HG02870 (cell line): ENCODE results near the gene TMTC1.

Source experiments
- ATAC-seq: cut with Tn5 transposase; IDR thresholded peaks from one replicate; pipeline ENCODE4 v1.9.1; 2021; ENCODE audit warnings: mild to moderate bottlenecking, moderate library complexity; ENCODE audit not compliant: unreplicated experiment

The TMTC1 gene

DNA sequence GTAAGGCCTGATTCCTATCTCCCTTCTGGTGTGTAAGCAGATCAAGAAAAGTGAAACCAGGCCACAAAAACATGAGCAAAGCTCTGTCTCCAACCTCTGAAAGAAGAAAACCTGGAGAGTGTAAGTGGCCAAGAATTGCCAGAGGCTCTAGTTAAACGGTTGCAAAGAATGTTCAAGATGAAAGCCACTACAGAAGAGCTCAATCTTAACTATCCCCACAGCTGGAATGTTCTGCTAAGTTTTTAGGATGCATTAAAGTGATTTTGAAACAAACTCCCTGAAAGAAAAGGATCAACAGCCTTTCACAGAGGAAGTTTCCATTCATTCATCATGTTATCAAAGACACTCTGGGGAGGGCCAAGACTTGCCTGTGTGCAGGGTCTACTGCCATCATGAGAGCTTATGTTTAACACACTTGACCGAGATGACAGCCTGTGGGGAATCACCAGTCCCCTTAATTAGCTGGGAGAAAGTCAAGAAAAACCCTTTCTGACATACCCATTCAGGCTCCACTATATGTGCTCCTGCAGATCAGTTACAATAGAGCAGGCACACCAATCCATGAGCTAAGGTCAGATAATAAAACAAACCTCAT, 158.3 kb downstream of the TMTC1 start:
- no peak for ATAC-seq

DNA sequence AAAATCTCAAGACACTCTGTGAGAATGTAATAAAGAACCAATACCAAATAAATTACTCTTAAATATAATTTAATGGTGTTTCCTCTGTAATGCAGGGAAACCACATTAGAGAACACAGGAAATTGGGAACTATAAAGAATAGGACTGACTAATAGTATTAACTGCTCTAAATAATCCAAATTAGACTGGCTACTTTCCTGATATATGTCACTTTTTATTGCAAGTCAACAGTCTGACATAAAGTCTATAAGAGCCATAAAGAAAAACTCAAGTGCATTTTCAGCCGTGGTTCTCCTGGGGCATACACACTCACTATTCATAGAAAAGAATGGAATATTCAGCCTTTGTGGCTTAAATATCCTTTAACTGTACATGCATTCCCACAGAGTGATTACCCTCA, 161.5 kb downstream of the TMTC1 start:
- ATAC-seq = no peak

GRCh38 chr12:29620030-29620429, 163.7 kb downstream of the TMTC1 start:
- ATAC-seq = no peak

DNA sequence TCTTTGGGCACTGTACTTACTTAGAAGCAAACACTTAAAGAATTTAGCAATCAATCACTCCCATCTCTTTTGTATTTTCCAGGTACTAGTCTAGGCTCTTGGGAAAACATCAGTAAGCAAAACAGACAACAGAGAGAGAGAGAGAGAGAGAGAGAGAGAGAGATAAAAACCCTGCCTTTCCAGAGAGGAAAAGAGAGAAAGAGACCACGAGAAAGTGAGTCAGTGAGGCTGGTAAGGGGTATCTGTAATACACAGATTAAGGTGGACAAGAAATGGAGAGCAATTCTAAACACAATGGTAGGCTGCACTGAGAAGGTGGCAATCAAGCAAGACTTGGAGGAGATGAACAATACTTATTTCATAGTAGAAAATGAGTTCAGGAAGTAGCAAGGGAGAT, 166.3 kb downstream of the TMTC1 start:
- no peak for ATAC-seq

GRCh38 chr12:29616664-29617406, 166.9 kb downstream of the TMTC1 start:
- no peak for ATAC-seq

GRCh38 chr12:29614694-29615325, 168.9 kb downstream of the TMTC1 start:
- ATAC-seq = no peak

DNA sequence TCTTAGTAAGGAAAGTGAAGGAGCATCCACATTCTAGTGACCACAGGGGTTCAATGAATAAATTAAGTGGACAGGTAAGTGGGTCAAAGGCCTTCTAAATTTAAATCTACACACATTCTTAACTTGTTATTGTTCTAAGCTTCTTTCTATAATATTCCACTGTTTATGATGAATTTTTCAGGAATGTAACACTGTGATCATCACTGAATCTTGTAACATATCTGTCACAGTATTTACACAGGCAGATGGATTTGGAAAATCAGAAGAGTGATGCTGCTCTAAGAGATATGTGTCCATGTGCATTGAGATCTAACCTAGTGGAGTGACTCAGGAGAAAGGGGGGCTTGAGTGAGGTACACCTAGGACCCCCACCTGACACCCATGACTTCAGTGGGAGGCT, 170.8 kb downstream of the TMTC1 start:
- no peak for ATAC-seq

DNA sequence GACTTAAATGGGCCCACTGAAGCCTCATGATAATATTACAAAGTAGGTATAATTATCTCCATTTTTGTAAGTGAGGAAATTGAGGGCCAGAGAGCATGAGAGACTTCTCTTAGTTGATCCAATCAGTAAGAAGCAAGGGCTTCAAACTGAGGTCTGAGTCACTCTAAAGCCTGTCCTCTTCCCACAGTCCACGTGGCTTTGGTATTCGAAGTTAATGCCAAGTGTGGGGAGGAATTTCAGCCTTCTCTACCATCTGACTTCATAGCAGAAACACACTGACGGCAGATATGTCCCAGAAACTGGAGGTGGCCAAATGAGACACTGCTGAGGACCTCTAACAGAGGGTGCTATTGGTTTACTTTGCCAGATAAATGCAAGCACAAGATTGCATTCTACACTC, 171.8 kb downstream of the TMTC1 start:
- no peak for ATAC-seq

DNA sequence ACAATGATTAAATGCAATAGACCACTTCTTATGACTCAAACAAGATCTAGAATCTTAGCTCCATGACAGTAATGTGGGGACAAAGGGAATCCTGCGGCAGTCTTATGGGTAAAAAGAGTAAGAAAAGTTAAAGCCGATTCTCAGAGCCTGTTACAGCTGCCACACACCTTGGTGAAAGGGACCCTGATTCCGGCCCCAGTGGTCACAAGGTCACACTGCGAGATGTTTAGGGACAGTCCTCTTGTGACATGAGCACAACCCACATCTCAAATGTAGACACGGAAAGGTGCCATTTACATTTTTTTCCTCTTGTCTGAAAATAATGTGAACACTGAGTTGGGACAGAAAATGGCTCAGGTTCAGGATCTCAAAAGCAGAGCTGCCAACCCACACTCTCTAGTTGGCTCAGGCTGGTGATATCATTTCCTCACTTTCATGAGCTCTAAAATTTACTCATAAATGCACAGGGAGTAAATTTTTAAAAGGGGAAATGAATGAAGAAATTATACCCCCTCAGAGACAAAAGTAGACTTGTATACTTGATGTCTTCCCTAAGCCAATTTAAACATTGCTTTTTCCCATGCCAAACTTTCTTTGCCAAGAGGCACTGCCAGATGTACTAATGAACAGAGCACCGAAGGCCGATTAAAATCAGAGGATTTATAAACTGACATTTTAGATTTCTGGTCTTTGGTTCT, 173.1 kb downstream of the TMTC1 start:
- no peak for ATAC-seq

GRCh38 chr12:29609431-29610215, 174.1 kb downstream of the TMTC1 start:
- no peak for ATAC-seq

DNA sequence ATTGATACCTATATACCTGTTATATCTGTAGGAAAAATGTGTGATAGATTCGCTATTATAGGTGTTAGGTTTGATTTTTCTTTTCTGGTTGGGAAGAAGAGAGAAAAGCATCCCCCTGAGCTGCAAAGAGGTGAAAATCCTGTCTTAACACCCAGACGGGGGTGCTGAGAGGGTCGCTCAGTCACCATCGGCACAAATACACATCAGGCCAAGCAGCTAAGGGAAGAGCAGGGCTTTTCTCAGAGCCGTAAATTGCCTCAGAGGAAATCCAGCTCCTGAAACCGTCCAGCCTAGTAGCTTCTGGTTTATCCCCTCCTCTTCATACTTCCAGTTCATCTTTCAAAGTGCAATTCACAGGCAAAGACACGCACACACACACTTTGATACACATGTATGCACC, 175.2 kb downstream of the TMTC1 start:
- ATAC-seq = no peak

DNA sequence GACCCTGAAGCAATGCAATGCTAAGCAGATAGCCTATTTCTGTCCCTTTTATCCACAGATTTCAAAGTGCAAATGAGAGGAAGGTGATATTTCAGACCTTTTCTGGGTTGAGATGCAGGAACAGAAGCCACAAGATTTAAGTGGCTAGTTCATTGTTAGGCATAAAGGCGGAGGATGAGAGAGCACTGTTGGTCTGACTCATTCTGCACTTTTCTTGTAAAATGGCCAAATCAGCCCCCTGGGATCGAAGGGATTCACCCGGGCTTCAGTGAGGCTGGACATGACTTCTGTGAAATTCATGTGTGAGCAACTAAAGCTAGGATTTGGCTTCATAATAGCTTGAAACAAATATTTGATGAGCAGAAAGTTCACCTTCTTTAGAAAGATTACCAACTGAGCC, 184.4 kb downstream of the TMTC1 start:
- ATAC-seq = no peak

DNA sequence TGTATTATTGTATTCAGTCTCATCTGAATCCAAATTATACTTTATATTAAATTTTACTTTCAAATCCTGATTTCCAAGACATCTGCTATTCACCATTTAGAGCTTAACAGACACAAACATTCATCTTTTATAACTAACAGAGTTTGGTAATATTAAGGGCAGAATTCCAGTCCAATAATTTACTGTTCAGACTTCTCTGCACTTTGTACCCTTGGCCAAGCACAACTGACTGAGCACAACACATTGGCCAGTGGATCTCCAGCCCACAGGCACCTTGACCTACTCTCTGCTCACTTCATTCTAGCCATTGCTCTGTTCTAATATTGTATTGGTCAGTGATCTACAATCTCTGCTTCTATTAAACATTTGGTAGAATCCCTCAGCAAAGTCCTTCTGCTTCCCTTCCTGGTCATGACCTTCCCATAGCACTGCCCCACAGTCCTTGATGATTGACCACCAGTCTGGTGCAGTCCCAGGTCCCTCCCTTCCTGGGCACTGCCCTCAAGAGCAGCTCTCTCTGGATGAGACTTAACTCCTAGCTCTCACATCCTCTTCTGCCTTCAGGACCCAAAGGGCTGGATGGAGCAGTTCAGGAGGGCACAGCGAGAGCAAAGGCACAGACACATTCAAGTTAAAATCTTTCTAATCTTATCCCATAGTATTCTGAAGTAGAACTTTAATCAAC, 188.5 kb downstream of the TMTC1 start:
- ATAC-seq = no peak

- no peak for ATAC-seq
These were observed 190.7 kb downstream of the TMTC1 start for GRCh38 chr12:29593001-29593400.

DNA sequence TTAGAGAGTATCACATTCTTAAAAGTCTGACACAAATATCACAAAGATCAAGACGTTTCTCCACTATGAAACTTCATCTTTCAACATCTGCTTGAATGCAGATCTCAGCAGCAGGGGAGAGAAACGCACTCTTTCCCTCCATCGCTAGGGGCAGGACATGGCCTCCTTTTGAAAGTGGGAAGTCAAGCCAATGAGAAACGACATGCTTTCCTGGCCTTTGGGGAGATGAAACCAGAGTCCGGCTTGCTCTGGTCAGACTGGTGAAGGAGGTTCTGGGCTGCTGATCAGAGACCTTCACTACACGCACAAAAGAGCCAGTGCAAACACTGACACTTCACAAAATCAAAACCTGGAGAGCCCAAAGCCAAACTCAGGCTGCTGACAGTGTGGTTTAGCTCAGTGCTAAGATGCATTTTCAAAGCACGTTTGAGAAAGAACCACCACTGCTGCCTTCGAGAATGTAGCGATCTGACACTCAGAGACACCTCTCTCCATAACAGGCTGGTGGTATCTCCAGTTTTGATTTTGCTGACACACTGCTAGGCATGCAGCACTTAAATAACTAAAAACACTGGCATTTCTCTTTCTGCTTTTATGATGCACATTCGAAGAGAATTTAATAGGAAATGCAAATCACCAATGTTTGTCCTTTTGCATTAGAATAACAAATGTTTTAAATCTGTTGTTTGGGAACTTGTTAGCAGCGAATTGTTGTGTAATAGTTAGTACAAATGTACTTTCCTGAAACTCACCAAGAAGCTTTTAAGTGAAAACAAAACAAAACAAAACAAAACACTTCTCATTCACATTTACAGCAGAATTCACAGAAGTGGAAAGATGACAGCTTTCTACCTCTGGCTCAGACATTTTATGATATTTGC, 192.4 kb downstream of the TMTC1 start:
- ATAC-seq = no peak

- no peak for ATAC-seq
These were observed 193.9 kb downstream of the TMTC1 start for GRCh38 chr12:29589851-29590250.

GRCh38 chr12:29589286-29589820, 194.4 kb downstream of the TMTC1 start:
- no peak for ATAC-seq

- no peak for ATAC-seq
These were observed 201.0 kb downstream of the TMTC1 start for GRCh38 chr12:29582677-29583272.

DNA sequence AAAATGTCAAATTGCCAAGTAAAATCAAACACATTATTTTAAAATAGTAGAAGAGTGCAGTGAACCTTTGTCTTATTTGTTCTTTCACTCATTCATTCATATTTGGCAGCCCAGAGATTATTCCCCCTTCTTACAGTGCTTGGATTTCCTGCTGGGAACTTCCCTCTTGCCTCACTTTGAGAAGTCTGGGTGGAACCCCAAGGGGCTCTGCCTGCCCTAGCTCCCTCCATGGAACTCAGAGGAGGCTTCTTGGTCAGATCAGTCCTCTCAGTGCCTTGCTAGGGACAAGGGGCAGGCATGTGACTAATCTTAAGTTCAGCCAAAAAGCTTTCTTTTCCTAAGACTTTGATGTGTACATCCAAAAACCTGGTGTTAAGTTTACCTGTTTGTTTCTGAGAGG, 201.6 kb downstream of the TMTC1 start:
- ATAC-seq = no peak
